HG03571 (cell line): ENCODE data around the gene TPP1.

ENCODE experiments used
- ATAC-seq: cut with Tn5 transposase; IDR thresholded peaks from one replicate; pipeline ENCODE4 v1.9.1; 2021; ENCODE audit not compliant: unreplicated experiment

Gene TPP1

DNA sequence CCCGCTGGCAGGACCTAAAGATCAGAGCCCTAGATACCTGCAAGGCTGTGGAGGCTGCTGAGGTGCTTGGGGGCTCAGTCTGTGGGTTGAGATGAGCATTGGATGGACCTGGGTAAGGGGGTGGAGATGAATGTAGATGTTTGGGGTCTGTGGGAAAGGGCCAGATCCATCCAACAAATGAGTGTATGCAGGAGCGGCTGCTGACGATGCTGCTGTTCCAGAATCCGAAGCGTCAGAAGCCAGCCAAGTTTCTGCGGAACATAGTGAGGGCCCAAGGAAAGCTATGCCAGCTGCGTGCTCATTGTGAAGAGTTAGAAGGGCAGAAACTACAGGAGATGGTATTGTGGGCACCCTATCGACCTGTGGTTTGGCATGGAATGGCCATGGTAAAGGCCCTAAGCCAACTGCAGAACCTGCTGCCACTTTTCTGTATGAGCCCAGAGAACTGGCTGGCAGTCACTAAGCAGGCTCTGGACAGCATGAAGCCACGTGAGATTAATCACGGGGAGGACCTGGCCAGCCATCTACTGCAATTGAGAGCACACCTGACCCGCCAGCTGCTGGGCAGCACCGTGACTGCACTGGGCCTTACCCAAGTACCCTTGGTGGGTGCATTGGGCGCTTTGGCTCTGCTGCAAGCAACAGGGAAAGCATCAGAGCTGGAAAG is 52.4 kb downstream of the TPP1 start:
- no peak for ATAC-seq

DNA sequence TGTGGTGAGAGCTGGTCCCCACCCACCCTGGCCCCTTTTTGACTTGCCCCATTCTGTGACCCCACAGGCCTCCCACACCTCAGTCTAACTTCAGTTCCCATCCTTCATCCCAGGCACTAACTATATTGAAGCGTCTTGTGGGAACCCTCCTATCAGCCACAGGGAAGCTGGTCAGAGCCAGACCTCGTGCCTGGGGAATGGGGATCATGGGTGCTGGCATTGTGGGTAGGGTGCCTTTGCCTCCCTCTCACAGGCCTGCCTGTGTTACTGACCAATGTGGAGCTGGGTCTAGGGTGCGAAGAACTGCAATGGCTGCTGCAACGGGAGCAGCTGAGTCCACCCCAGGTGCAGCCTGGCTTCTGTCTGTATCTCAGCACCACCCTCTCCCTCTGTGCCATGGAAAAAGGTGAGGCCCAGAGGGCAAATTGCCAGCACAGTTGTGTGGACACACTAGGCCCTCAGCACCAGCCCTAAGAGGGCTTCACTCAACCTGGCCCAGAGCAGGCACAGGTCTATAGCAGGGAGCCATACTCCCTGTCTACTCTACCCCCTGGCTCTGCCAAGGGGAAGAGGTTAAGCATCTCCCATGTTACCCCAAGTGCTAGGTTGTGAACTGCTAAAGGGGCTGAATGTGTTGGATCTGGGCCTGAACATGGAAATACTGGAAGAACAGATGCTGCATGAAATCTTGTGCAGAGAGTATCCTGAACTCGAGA is 53.1 kb downstream of the TPP1 start:
- no peak for ATAC-seq

DNA sequence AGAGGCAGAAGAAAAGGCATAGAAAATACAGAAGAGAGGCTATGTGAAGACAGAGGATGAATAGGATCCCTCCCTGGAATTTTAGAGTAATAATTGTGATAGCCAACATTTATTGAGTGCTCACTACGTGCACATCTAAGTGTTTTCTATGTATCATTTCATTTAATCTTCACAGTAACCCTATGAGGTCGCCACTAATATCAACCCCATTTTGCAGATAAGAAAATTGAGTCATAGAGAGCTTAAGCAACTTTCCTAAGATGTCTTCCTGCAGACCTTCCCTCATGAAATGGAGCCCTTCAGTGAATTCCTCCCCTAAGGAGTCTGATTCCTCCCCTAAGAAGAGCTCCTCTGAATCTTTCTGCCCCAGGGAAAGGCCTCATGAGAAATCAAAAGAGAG is 53.9 kb downstream of the TPP1 start:
- ATAC-seq = no peak

DNA sequence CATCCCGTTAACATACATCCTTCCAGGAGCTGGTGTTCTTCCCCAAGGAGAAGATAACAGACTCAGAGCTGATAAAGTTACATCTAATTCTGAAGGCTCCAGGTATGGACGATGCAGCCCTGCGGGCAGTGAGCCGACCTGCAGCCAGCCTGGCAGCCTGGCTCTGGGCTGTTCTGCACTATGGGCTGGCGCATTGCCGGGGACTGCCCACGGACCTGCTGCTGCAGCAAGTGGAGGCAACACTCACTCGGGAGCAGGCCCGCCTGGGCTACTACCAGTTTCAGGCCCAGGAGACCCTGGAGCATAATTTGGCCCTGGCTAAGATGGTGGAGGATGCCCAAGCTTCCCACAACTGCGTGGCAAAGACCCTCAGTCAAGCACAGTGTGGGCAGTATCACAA is 55.6 kb downstream of the TPP1 start:
- no peak for ATAC-seq

DNA sequence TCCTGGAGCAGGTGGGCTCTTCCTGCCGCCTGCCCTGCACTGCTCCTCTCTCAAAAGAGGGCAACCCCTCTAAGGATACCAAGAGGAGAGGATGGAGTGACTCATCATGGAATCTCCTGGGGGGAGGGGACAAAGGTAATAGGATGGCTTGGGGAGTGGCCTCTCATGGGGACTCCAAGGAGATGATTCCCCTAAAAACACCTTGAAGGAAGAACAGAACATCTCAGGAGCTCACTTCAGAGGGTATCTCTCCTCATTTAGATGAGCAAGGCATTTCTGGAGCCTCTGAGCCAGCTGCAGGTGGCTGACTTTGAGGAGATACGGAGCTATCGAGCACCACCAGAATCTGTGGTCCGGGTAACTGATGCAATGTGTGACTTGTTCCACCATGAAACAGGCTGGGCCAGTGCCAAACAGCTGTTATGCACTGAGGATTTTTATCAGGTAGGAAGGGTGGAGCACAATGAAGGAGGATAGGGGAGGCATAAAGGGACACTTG is 56.1 kb downstream of the TPP1 start:
- ATAC-seq = no peak
